Raji (cell line): ENCODE data around the gene KCTD16.

ENCODE experiments used
- POLR2A ChIP-seq: IDR thresholded peaks from 2 replicates; pipeline ENCODE4 v1.6.1; 2011; ENCODE audit warnings: low read depth, low read length, control low read depth; ENCODE audit not compliant: insufficient read depth

KCTD16 gene

DNA sequence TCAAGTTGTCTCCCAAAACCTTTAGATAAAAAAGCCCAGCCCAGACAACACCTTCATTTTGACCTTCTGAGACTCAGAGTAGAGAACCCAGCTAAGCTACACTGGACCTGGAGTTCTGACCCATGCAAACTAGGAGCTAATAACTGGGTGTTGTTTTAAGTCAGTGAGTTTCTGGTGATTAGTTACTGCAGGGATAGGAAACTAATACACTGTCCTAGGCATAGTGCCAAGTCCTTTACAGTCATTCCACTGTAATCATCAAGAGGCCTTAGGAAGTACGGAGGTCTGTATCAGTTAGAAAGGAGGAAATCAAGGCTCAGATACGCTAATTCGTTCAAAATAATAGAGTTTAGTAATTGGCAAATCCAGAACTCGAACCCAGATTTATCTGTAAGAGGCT, 197.9 kb downstream of the KCTD16 start:
- no peak for TF ChIP-seq POLR2A

DNA sequence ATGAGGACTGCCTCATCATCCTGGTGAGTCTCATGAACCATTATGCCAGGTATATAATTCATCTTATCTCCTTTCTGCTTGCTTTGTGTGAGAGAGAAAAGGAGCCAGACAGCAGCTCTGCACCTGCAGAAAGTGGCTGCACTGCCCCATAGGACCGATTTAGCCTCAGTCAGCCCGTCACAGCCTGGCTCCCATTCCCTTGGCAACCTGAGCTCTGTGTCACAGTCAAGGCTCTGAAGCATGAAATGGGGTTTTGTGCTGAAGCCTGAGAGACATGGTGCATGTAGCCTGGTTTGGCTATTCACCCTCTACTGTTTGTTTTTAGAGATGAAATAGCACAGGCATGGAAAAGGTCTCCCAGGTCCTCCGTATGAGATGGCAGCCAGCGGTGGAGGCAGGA, 198.3 kb downstream of the KCTD16 start:
- TF ChIP-seq POLR2A, result no peak

DNA sequence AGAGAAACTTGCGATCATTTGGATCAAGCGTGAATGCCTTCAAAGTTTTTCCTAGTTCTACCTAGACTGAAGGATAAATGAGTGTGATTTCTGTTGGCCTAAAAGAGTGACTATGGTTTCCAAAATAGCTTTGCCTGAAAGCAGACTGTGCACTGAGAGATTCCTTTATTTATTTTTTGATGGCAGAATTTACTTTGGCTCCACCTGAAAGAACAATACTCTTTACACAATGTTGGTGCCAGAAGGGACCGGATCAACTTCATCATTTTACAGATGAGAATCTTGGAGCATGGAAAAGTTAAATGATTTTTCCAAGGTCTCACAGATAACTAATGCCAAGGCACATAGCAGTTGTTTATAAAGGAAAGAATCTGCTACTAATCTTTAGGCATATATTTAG, 199.6 kb downstream of the KCTD16 start:
- no peak for TF ChIP-seq POLR2A

DNA sequence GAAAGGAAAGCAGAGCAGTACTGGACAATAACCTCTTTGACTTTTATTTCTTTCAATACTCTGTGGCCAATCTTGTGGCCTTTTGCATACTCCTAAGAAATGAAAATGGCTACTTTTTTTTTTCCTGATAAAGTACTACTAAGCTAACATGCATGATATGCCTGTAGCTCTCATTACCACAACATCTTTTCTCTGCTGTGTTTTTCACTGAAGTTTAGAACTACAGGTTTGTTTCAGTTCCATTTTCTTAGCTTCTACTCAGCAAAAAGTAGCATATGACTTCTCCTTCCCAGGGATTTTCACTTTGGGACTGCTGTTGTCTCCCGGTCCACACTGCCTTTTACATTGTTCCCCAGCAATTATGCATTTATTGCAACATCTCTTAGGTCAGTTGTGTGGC, 204.0 kb downstream of the KCTD16 start:
- TF ChIP-seq POLR2A, result no peak

DNA sequence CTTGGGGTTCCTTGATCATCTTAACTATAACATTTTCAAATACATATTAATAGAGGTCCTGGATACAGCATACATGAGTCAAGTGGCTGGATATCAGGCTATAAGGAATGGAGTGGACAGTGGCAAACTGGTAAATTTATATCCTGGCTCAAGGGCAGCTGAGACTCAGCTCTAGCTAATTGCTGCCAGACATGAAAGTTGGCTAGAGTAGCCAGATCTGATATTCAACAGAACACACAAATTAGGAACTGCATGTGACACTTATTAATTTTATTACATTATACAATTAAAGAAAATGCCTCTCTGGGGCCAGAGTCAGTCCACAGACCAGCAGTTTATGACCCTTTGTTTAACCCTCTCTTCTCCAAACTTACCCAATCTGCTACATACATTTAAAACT, 206.5 kb downstream of the KCTD16 start:
- no peak for TF ChIP-seq POLR2A

DNA sequence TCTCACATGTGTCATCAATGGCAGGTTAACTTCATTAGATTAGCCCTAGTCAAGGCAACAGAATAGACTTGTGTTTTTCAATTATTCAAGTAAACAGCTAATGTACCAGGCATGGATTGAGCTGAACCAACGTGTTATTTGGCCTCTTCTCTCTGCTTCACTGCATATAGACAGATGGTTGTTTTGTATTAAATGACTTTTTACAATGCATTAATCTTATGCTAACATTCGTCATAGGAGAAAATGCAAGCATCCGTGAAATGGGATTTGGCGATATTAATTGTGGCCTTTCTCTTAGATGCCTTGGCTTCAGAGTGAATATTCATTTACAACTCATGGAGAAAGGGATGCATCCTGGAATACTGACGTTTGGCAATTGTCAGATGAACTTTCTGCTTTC, 208.0 kb downstream of the KCTD16 start:
- no peak for TF ChIP-seq POLR2A

DNA sequence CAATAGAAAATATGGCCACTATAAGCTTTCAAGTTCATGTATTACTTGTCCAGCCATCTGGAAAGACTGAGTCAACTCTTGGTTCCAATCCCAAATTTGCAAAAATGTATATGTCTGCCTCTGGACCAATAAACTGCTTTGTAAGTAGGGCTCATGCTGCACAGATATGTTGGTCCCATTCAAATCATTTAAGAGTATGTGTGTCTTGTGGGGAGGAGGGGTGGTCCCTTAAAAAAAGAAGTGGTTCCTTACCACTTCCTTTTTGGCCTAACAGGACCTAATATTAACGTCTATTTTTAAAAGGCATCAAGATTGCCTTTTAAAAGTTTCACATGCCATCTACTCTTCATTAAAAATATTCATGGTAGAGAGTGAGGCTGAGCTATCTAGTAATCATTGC, 214.9 kb downstream of the KCTD16 start:
- no peak for TF ChIP-seq POLR2A

DNA sequence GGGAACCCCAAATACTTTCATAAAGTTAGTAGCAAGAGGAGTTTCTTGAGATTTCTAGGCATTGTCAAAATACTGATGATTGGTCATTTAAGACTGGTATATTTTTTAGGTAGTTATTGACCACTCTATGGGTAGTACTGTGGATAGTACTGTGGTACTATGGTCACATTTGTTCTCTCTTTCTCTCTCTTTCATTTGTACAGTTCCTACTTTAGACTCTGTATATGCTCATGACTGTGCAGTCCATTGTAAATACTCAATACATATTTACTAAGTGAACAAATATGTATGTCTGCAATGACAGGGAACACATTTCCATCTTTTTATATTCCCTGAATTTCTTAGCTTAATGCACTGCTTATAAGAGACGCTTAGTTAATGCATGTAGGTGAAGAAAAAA, 215.6 kb downstream of the KCTD16 start:
- TF ChIP-seq POLR2A, result no peak

DNA sequence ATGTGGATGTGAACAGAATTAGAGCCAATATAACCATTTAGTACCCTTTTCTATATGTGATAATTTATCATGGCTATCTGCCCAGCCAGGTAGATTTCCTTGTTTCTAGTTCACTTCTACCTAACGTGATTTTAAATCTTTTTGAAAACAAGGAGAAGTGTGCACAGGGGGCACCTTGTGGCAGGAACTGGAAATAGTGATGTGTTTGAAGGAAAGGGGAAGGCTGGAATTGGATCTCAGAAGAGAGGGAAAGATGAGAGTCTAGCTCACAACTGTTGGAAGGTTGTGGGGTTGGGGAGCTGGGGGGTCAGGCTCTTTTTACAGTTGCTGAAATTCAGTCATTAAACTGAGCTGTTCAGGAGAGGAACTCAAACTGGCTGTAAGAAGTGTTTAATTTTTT, 219.5 kb downstream of the KCTD16 start:
- no peak for TF ChIP-seq POLR2A

DNA sequence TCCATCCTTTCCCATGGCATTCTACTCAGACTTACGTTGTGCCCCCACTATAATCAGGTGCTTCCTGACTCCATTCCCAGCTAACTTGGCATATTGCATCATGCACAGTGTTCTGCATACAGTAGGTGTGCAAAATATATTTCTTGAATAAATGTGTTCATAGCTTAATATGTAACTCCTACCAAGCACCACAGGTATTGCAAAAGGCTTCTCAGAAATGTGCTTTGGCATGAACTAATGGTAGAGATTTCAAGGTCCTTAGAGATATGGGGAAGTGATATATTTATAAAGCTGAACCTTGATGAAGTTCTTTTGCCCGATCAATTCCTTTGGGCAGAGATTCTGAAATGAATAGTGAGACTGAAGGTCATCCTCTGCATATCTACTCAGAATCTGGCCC, 220.4 kb downstream of the KCTD16 start:
- TF ChIP-seq POLR2A, result no peak

DNA sequence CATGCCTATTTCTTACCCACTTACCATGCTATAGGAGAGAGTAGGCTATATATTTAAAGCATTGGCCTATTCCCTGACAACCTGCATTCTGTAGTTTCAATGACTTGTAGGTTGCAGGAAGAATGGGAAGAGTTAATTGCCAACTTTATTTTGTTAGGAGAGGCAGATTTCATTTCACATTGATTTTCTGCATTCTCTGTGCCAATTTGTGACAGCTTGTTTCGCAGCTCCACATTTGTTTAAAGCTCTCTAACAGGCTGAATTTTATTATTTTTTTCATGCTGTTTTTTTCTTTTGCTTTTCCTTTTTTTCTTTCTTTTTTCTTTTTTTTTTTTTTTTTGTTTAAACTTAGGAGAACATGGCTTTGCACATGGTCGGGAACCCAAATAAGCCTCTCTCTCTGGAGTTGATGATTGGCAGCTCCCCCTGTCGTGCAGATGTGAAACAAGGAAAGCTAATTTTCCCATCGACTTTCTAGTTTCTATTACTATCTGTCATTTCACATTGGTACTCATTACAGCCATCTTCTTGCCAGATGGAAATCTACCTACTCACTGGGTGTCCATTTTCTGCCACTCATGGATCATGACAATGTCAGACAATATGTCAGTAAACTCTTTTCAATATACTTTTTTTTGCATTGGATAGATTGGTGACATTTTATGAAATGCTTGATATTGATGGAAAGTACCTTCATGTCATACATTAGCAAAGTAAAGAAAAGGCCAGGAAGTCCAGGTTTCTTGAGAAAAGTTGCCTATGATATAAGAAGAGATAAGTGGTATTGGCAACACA, 223.2 kb downstream of the KCTD16 start:
- TF ChIP-seq POLR2A, result no peak

DNA sequence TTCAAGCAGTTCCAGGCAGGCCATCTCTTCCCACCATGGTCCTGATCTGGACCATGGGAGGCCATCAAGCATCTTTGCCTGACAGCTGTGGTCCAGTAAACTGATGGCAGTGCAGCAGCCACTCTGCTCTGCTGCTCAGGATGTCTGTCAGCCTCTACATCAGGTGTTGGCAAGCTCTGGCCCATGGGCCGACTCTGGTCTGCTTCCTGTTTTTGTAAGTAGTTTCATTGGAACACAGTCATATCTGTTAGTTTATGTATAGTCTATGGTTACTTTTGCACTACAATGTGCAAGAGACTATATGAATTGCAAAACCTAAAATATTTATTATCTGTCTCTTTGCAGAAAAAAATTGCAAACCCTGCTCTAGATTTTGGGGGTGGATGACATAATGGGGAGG, 225.0 kb downstream of the KCTD16 start:
- no peak for TF ChIP-seq POLR2A

DNA sequence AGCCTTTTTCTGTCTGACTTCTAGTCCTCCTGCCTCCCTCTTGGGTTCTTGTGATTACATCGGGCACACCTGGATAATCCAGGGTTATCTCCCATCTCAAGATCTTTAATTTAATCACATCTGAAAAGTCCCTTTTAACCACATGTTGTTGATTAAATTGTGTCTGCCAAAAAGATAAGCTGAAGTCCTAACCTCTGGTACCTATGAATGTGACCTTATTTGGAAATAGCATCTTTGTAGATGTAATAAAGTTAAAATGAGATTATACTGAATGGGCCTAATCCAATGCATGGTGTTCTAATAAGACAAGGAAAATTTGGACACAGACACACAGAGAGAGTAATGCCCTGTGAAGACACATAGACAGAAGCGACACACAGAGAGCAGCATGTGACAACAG, 232.4 kb downstream of the KCTD16 start:
- no peak for TF ChIP-seq POLR2A

DNA sequence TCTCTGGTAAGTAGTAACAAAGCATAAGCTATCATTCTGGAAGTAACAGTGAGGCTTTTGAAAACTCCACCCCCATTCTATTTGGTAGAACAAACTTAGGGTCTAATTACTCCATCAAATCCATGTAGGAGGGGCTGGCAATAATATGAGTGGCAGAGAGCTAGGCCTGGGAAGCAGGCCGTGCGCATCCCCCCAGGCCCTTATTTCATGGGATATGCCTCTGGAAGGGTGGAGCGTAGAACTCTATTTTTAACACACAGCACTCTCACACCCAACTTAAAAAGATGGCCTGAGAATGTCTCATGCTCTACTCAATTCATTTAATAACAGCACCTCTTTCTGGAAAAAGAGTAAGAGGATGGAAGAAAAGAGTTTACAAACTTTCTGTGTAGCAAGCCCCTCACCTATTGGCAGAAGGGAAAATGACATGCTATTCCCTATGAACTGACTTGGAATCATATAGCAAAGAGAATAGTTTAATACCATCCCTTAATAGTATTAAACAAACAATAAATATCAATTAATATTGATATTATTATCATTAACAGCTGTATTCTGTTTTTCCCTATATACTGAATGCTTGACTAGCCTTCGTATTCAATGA, 233.2 kb downstream of the KCTD16 start:
- TF ChIP-seq POLR2A, result no peak

DNA sequence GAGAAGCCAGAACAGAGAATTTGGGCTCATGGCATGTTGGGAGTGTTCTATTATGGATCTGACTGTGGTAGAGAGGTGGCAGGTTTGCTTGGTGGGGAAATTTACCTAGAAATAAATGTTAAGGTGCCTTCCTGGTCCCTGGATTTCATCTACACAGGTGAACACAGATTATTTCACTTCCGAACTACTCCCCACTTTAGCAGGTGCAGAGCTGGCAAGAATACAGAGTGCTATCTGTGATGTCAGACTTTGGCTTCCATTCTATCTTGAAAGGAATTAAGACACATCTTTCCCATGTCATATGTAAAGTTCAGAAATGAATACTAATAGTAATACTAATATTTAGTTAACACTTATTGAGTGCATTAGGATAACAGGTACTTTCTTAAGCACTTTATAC, 234.0 kb downstream of the KCTD16 start:
- TF ChIP-seq POLR2A, result no peak

DNA sequence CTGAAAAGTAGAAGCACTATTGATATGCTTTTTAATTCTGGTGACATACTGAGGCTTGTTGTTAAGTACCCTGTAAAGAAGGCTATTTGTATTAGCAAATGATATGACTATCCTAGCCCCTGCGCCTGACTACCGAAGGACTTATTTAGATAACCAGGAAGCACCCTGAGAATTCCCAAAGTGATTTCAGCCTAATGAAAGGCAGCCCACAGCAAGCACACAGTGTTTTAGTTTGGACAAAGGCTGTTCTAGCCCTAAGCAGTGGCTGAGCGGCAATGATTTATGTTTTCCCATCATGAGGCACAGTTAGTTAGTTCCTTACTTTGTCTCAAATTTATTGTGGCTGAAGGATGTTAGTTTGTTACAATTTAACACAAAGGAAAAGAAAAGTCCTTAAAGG, 235.3 kb downstream of the KCTD16 start:
- TF ChIP-seq POLR2A, result no peak

DNA sequence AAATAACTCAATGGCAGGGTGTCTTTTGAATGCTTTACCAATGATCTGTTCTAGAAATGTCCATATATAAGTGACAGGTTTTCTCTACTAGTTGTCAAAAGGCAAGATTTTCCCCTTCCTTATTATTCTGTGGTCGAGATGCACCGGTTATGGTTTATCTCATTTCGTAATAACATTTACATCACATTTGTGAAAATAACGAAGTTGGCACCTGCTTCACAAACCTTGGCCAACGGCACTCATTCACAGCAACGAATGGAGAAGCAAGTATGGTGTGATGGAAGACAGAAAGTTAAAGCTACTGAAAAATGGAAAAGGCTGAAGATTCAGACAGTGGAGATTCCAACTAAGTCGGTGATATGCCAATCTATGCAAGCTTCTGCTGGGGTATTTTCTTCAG, 235.8 kb downstream of the KCTD16 start:
- TF ChIP-seq POLR2A, result no peak
